RWPE1 (cell line): ENCODE results near the gene LRCOL1.

Experiments used
- CTCF ChIA-PET: fragments of 350-600 bp; sonication (Branson Sonifier 250); formaldehyde crosslinking; extraction: SDS; loops from one replicate; lab custom pipeline; 2021; lab: Yijun Ruan, JAX
- POLR2A ChIA-PET: fragments of 400-600 bp; formaldehyde crosslinking; extraction: SDS; loops from one replicate; lab custom pipeline; 2020; ENCODE audit warnings: antibody characterized with exemption; ENCODE audit not compliant: low non-redundant PET; lab: Yijun Ruan, JAX
- DNase-seq: peaks from one replicate; pipeline ENCODE4 v3.0.0; 2012; ENCODE audit warnings: low spot score
- H3K27ac ChIP-seq: fragments of 450-650 bp; 2 replicates; pipeline ENCODE4 v1.5.1; 2017
- TF ChIP-seq, protein P1 (sequence below): fragments of 450-650 bp; conservative IDR thresholded peaks from 2 replicates; pipeline ENCODE4 v1.5.1; 2017; ENCODE audit warnings: low read depth, mild to moderate bottlenecking

LRCOL1 gene

DNA sequence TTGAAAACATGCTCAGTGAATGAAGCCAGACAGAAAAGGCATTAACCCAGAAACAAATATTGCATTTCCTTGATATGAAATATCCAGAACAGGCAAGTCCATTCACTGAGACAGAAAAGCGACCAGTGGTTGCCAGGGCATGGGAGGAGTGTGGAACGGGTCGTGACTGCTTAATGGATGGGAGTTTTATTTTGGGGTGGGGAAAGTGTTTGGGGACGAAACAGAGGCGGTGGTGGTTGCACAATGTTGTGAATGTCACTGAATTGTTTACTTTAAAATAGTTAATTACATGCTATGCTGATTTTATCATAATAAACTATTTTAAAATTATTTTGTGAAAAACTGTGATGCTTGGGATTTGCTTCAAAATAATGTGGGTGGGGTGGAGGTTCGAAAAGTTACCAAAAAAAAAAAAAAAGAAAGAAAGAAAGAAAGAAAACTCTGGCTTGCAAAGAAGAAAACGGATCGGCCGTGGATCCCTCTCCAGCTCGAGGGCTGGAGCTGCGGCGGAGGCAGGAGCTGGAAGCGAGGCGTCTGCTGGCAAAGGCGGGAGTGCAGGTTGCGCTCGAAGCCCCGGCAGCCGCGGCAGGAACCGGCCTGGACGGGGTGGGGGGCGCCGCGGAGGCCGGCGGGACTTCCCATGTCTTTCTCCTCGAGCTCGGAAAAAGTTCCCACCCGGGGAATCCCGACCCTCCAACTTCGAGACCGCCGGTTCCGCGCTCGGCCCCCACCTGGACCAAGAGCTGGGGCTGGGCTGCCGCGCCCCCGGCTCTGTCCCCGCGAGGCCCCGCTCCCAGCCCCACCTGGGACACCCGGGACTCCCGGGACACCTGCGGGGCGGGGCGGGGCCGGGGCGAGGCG is 7.7 kb upstream of the LRCOL1 start:
- H3K27ac ChIP-seq: no peak overlapping the region
- ChIA-PET CTCF (interaction anchor here (0.6 kb wide), 1 partner anchor 57 kb away, joined by 3 read pairs; no protein-coding TSS in a partner anchor), POLR2A (no interaction called here)
- TF ChIP-seq, protein P1, sequence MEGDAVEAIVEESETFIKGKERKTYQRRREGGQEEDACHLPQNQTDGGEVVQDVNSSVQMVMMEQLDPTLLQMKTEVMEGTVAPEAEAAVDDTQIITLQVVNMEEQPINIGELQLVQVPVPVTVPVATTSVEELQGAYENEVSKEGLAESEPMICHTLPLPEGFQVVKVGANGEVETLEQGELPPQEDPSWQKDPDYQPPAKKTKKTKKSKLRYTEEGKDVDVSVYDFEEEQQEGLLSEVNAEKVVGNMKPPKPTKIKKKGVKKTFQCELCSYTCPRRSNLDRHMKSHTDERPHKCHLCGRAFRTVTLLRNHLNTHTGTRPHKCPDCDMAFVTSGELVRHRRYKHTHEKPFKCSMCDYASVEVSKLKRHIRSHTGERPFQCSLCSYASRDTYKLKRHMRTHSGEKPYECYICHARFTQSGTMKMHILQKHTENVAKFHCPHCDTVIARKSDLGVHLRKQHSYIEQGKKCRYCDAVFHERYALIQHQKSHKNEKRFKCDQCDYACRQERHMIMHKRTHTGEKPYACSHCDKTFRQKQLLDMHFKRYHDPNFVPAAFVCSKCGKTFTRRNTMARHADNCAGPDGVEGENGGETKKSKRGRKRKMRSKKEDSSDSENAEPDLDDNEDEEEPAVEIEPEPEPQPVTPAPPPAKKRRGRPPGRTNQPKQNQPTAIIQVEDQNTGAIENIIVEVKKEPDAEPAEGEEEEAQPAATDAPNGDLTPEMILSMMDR: no peak
- no peak for DNase-seq

DNA sequence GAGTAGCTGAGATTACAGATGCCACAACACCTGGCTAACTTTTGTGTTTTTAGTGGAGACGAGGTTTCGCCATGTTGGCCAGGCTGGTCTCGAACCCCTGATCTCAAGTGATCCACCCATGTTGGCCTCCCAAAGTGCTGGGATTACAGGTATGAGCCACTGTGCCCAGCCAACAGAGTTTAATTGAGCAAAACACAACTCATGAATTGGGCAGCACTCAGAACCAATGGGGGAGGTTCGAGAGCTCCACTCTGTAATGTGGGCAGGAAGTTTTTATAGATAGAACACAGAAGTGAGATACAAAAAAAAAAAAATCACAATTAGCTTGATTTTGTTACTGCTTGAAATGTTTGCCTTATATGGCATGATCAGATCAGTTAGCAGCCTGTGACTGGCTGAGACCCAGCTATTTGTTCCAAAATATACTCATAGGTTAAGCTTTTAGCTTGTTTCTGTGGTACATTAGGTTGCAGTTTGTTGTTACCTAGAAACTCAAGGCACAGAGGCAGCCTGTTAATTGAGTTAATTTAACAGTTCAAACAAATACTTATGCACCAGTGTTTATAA is 6.8 kb upstream of the LRCOL1 start:
- ChIA-PET CTCF (interaction anchor here (1.2 kb wide), 1 partner anchor 22 kb away, joined by 3 read pairs; no protein-coding TSS in a partner anchor), POLR2A (no interaction called here)
- DNase-seq: no peak
- H3K27ac ChIP-seq: no peak overlapping the region
- TF ChIP-seq, protein P1: no peak

DNA sequence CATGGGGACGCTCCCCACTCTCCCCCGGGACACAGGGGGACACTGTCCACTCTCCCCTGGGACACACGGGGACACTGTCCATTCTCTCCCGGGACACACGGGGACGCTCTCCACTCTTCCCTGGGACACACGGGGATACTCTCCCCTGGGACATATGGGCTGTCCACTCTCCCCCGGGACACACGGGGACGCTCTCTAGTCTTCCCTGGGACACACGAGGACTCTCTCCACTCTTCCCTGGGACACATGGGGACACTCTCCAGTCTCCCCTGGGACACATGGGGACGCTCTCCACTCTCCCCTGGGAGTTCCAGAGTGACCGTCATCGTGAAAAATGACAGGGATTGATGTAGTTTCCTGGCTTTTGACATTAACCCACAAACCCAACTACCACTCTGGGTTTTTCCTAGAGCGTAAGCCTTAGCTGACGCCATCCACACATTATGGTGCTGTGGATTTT is 5.2 kb upstream of the LRCOL1 start:
- TF ChIP-seq, protein P1: no peak
- H3K27ac ChIP-seq: no peak overlapping the region
- CTCF ChIA-PET: interaction anchor here (0.5 to 1.9 kb wide), 11 partner anchors 13 to 437 kb away, joined by 3 to 12 read pairs (median 4); no protein-coding TSS in a partner anchor

DNA sequence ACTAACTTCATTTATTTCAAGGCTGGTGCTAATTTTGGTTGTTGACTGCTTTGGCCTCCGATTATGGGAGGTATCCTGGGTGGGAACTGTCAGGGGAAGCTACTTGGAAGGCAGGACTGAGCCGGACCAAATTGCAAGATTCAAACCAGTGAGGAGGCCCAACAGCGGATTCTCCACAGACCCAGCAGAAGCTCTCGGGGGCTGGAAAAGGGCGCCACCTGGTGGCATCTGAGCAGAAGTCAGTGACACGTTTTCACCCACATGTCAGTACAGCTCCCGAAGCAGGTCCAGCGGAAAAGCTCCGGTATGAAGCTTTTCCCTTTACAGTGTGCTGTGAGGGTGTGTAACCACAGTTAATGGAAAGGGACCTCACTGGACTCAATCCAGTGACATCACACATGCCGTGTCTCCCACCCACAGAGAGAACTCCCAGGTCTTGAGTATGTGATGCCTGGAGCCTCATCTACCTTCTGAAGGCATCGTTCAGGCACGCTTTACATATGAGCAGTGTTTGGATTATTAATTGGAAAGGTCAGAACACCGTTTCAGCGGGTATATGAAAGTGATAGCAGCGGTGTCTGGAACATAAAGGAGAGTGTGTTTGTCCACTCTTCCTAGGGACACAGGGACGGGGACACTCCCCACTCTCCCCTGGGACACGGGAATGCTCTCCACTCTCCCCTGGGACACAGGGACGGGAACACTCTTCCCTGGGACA is 4.6 kb upstream of the LRCOL1 start:
- no peak overlapping the region for H3K27ac ChIP-seq
- DNase-seq: peak; percentile 71
- CTCF ChIA-PET: interaction anchor here (0.5 to 1.9 kb wide), 13 partner anchors 13 to 436 kb away, joined by 3 to 12 read pairs (median 4); no protein-coding TSS in a partner anchor
- POLR2A ChIA-PET: no interaction called here
- TF ChIP-seq, protein P1: peak; percentile 87

More for the DNA sequence above, 5.2 kb upstream of the LRCOL1 start:
- DNase-seq: no peak
- POLR2A ChIA-PET: no interaction called here

DNA sequence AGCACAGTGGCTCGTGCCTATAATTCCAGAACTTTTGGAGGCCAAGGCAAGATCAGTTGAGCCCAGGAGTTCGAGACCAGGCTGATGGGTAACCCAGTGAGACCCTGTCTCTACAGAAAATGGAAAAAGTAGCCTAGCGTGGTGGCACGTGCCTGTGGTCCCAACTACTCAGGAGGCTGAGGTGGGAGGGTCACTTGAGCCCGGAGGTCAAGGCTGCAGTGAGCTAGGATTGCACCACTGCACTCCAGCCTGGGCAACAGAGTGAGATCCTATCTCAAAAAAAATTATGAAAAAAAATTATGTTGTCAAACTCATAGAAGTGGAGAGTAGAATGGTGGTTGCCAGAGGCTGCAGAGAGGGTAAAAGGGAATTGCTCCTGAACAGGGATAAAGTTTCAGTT is 3.6 kb upstream of the LRCOL1 start:
- ChIA-PET POLR2A (no interaction called here), CTCF (interaction anchor here (0.6 to 1.9 kb wide), 5 partner anchors 14 to 210 kb away, joined by 4 to 12 read pairs (median 9); no protein-coding TSS in a partner anchor)
- no peak for DNase-seq
- TF ChIP-seq, protein P1: no peak
- no peak overlapping the region for H3K27ac ChIP-seq

DNA sequence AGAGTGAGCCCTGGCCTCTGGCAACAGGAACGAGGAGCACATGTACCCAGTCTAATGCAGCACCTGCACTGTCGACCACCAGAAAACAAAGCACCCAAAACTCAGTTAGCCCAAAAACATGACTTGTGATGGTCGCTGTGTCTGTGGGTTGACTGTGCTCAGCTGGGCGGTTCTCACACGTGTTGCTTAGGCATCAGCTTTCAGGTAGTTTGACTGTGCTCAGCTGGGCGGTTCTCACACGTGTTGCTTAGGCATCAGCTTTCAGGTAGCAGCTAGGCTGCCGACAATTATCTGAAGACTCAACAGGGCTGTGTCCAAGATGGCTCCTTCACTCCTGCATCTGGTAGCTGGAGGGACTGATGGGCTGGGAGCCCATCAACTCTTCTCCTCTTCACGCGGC is 1.2 kb upstream of the LRCOL1 start:
- POLR2A ChIA-PET: no interaction called here
- TF ChIP-seq, protein P1: no peak
- CTCF ChIA-PET: interaction anchor here (0.6 kb wide), 1 partner anchor 54 kb away, joined by 3 read pairs; no protein-coding TSS in a partner anchor
- DNase-seq: no peak
- no peak overlapping the region for H3K27ac ChIP-seq
